ENCODE measurements around the gene TAS2R60. TPM values are rescaled to one million over a fixed set of nuclear protein-coding genes. Genes with fewer than 3 reads are reported as not detected.

TAS2R60 gene
- total and polyA plus RNA-seq, 4 donors: 0.05 to 1.0 TPM; not detected in 2

GRCh38 chr7:143456992-143457793 is 13.9 kb downstream of the TAS2R60 start:
- 75 to 84% methylated on average over 4 of the region's 4 CpGs for WGBS, 2 donors

GRCh38 chr7:143458263-143458662 is 15.0 kb downstream of the TAS2R60 start:
- no peaks in the 10 kb centered on the region for H3K36me3 ChIP-seq (ENCODE audit: control insufficient read depth in 4 of 4, insufficient read depth in 4 of 4, low read length in 4 of 4)
- no peak overlapping the region for H3K4me3 ChIP-seq
- no peaks in the 10 kb centered on the region for H3K4me1 ChIP-seq (ENCODE audit: control insufficient read depth in 5 of 5, insufficient read depth in 5 of 5, low read length in 5 of 5)
- 57 to 69% methylated on average over 3 of the region's 3 CpGs for WGBS, 2 donors
- H3K27me3 ChIP-seq (ENCODE audit: control insufficient read depth in 3 of 3, insufficient read depth in 3 of 3, low read length in 2 of 3): no peaks in the 10 kb centered on the region
- no peak overlapping the region for H3K27ac ChIP-seq (ENCODE audit: low read depth in 1 of 2, low read length in 1 of 2)
- no peak for TF ChIP-seq CTCF (IDR thresholded peaks at IDR 0.05; ENCODE audit: control extremely low read depth, extremely low read depth)
- ATAC-seq (ENCODE audit: insufficient read depth, low FRiP score) (no peak), DNase-seq (no peak)
- H3K9ac ChIP-seq (ENCODE audit: insufficient read depth in 1 of 2, low read length in 2 of 2): no peak overlapping the region
- H3K9me3 ChIP-seq (ENCODE audit: control insufficient read depth in 4 of 4, insufficient read depth in 3 of 4, low read length in 3 of 4): peaks cover 0 to 2% (median under 1%) of the 10 kb centered on the region in 4 donors

More at GRCh38 chr7:143456992-143457793, 13.9 kb downstream of the TAS2R60 start:
- Histone ChIP-seq H3K27ac (ENCODE audit: low read depth in 1 of 2, low read length in 1 of 2) (no peak overlapping the region), H3K4me3 (no peak overlapping the region), H3K9ac (ENCODE audit: insufficient read depth in 1 of 2, low read length in 2 of 2) (no peak overlapping the region), H3K4me1 (ENCODE audit: control insufficient read depth in 5 of 5, insufficient read depth in 5 of 5, low read length in 5 of 5) (no peaks in the 10 kb centered on the region), H3K9me3 (ENCODE audit: control insufficient read depth in 4 of 4, insufficient read depth in 3 of 4, low read length in 3 of 4) (peaks cover 0 to 1% (median under 1%) of the 10 kb centered on the region in 4 donors), H3K27me3 (ENCODE audit: control insufficient read depth in 3 of 3, insufficient read depth in 3 of 3, low read length in 2 of 3) (no peaks in the 10 kb centered on the region), H3K36me3 (ENCODE audit: control insufficient read depth in 4 of 4, insufficient read depth in 4 of 4, low read length in 4 of 4) (no peaks in the 10 kb centered on the region)
- no peak for DNase-seq
- no peak for TF ChIP-seq CTCF (IDR thresholded peaks at IDR 0.05; ENCODE audit: control extremely low read depth, extremely low read depth)
- ATAC-seq (ENCODE audit: insufficient read depth, low FRiP score): no peak

- Histone ChIP-seq H3K36me3 (ENCODE audit: control insufficient read depth in 4 of 4, insufficient read depth in 4 of 4, low read length in 4 of 4) (no peaks in the 10 kb centered on the region), H3K4me3 (no peak overlapping the region), H3K27ac (ENCODE audit: low read depth in 1 of 2, low read length in 1 of 2) (no peak overlapping the region), H3K9me3 (ENCODE audit: control insufficient read depth in 4 of 4, insufficient read depth in 3 of 4, low read length in 3 of 4) (peaks cover 0 to 2% (median under 1%) of the 10 kb centered on the region in 4 donors), H3K27me3 (ENCODE audit: control insufficient read depth in 3 of 3, insufficient read depth in 3 of 3, low read length in 2 of 3) (no peaks in the 10 kb centered on the region), H3K9ac (ENCODE audit: insufficient read depth in 1 of 2, low read length in 2 of 2) (no peak overlapping the region), H3K4me1 (ENCODE audit: control insufficient read depth in 5 of 5, insufficient read depth in 5 of 5, low read length in 5 of 5) (peaks cover 0 to 1% (median 0%) of the 10 kb centered on the region in 5 donors)
- no peak for TF ChIP-seq CTCF (IDR thresholded peaks at IDR 0.05; ENCODE audit: control extremely low read depth, extremely low read depth)
- ATAC-seq (ENCODE audit: insufficient read depth, low FRiP score): no peak
- 76 to 88% methylated on average over 3 of the region's 3 CpGs for WGBS, 2 donors
- no peak for DNase-seq
These were observed 15.4 kb downstream of the TAS2R60 start for GRCh38 chr7:143458681-143459080.

All from lung (tissue), 12 donors.